Activated T-helper 1 cell treated with anti-CD3 and anti-CD28 coated beads, Interleukin-12 subunit alpha, Interleukin-12 subunit beta, Interleukin-2, Interleukin-4 antibody, amounts not matched to agents 30 ng/mL and 10 ng/mL and 1 ng/mL, durations not matched to agents 14 hours and 24 hours and 36 hours (primary cell): ENCODE results near the gene ERGIC1. TPM values are rescaled to one million over a fixed set of nuclear protein-coding genes. Genes with fewer than 3 reads are reported as not detected.
"Not testable (repeated sequence)": the region's sequence is repeated elsewhere in the genome, so short reads cannot be mapped to it uniquely, and the experiment has no call there.

ENCODE experiments used
- DNase-seq: peaks from one replicate; pipeline ENCODE4 v3.0.0; 2021; ENCODE audit warnings: low spot score
- H3K27ac Mint-ChIP-seq: one replicate; pipeline ENCODE4 v1.8.0; 2021; ENCODE audit warnings: mild to moderate bottlenecking, mixed read lengths
- H3K27me3 Mint-ChIP-seq: one replicate; pipeline ENCODE4 v1.8.0; 2022; ENCODE audit warnings: mild to moderate bottlenecking, moderate library complexity, mixed read lengths; ENCODE audit not compliant: insufficient read depth
- H3K36me3 Mint-ChIP-seq: one replicate; pipeline ENCODE4 v1.8.0; 2021; ENCODE audit warnings: low read depth, mixed read lengths
- H3K4me1 Mint-ChIP-seq: one replicate; pipeline ENCODE4 v1.8.0; 2021; ENCODE audit warnings: low read depth, mixed read lengths
- H3K4me3 Mint-ChIP-seq: one replicate; pipeline ENCODE4 v1.8.0; 2021; ENCODE audit warnings: mild to moderate bottlenecking, moderate library complexity, mixed read lengths
- H3K9me3 Mint-ChIP-seq: one replicate; pipeline ENCODE4 v1.8.0; 2021; ENCODE audit warnings: mixed read lengths
- intact Hi-C: fragments of 100-400 bp; cut with micrococcal nuclease; formaldehyde crosslinking; loops from one replicate; pipeline ENCODE4 v1.15.1; 2024
- total RNA-seq: library from RNA; stranded (reverse); gene quantifications from 2 replicates; pipeline ENCODE4 v1.2.3, GENCODE V29; 2022

Gene ERGIC1
- total RNA-seq, 1 donor from 2014 or later: 47.4 TPM

GRCh38 chr5:172859966-172860365 is 25.9 kb downstream of the ERGIC1 start:
- Mint-ChIP-seq H3K4me3 (no peak overlapping the region), H3K36me3 (peaks cover 2% of the 10 kb centered on the region), H3K4me1 (peaks cover 6% of the 10 kb centered on the region), H3K27me3 (no peaks in the 10 kb centered on the region), H3K27ac (no peak overlapping the region), H3K9me3 (no peaks in the 10 kb centered on the region)
- intact Hi-C loops: no loop called here
- DNase-seq: no peak

DNA sequence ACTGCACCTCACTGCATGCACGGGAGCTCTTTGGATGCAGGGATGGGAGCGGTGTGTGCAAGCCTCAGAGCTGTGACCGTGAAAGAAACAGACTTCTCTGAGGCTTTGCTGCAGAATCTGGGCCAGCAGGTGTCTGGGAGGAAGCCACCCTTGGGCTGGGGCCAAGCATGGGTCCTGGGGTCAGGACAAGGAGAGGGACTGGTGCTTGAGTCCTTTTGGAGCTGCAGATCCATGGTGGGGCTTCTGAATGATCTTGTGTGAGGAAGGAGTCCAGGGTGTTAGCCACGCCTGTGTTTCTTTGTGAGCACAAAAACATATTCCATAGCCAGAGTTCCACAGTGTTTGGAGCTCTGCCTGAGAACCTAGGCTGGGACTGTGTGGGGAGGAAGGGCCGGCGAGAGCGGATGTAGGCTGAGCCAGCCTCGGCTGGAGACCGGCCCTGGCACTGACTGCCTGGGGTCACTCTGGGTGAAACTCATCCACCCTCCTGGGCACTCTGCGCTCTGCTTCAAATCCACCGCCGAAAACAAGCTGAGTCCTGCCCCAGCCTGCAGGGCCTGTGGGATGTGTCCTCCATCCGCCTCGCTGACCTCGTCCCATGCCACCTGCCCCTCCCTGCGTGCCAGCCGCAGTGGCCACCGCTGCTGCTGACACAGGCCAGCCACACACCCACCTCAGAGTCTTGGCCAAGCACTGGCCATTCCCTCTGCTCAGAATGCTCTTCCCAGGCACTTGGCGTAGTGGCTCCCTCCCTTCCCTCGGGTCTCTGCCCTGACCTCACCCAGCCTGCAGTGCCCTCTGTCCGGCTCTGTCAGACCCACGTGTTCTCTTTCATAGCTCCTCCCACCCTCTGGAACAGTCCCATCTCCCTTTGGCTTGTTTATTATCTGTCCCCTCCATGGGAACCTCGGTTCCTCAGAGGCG is 26.7 kb downstream of the ERGIC1 start:
- H3K4me1 Mint-ChIP-seq: peaks cover 6% of the 10 kb centered on the region
- no peak overlapping the region for H3K27ac Mint-ChIP-seq
- DNase-seq: no peak
- H3K27me3 Mint-ChIP-seq: no peaks in the 10 kb centered on the region
- intact Hi-C loops: no loop called here
- peaks cover 2% of the 10 kb centered on the region for H3K36me3 Mint-ChIP-seq
- no peak overlapping the region for H3K4me3 Mint-ChIP-seq
- H3K9me3 Mint-ChIP-seq: no peaks in the 10 kb centered on the region

- intact Hi-C loops: no loop called here
- Mint-ChIP-seq H3K9me3 (no peaks in the 10 kb centered on the region), H3K27ac (no peak overlapping the region), H3K4me1 (peaks cover 6% of the 10 kb centered on the region), H3K36me3 (no peaks in the 10 kb centered on the region), H3K4me3 (no peak overlapping the region), H3K27me3 (no peaks in the 10 kb centered on the region)
- no peak for DNase-seq
These were observed 27.4 kb downstream of the ERGIC1 start for GRCh38 chr5:172861461-172861860.

- Mint-ChIP-seq H3K27ac (no peak overlapping the region), H3K4me3 (no peak overlapping the region), H3K27me3 (no peaks in the 10 kb centered on the region), H3K36me3 (no peaks in the 10 kb centered on the region), H3K4me1 (peaks cover 6% of the 10 kb centered on the region), H3K9me3 (no peaks in the 10 kb centered on the region)
- no peak for DNase-seq
- intact Hi-C loops: no loop called here
These were observed 28.2 kb downstream of the ERGIC1 start for GRCh38 chr5:172862165-172862801.

GRCh38 chr5:172864171-172864570 is 30.1 kb downstream of the ERGIC1 start:
- H3K4me3 Mint-ChIP-seq, H3K9me3 Mint-ChIP-seq, intact Hi-C loops, H3K27ac Mint-ChIP-seq, H3K27me3 Mint-ChIP-seq, H3K36me3 Mint-ChIP-seq, DNase-seq: not testable (repeated sequence)
- peaks cover 14% of the 10 kb centered on the region for H3K4me1 Mint-ChIP-seq

GRCh38 chr5:172864747-172865146 is 30.7 kb downstream of the ERGIC1 start:
- DNase-seq: no peak
- Mint-ChIP-seq H3K4me1 (peaks cover 14% of the 10 kb centered on the region), H3K4me3 (no peak overlapping the region), H3K9me3 (no peaks in the 10 kb centered on the region), H3K27me3 (no peaks in the 10 kb centered on the region), H3K27ac (no peak overlapping the region), H3K36me3 (no peaks in the 10 kb centered on the region)
- intact Hi-C loops: no loop called here

GRCh38 chr5:172866378-172866777 is 32.3 kb downstream of the ERGIC1 start:
- intact Hi-C loops: no loop called here
- H3K27ac Mint-ChIP-seq: no peak overlapping the region
- no peaks in the 10 kb centered on the region for H3K27me3 Mint-ChIP-seq
- no peaks in the 10 kb centered on the region for H3K36me3 Mint-ChIP-seq
- DNase-seq: no peak
- no peak overlapping the region for H3K4me3 Mint-ChIP-seq
- peaks cover 12% of the 10 kb centered on the region for H3K4me1 Mint-ChIP-seq
- H3K9me3 Mint-ChIP-seq: no peaks in the 10 kb centered on the region

DNA sequence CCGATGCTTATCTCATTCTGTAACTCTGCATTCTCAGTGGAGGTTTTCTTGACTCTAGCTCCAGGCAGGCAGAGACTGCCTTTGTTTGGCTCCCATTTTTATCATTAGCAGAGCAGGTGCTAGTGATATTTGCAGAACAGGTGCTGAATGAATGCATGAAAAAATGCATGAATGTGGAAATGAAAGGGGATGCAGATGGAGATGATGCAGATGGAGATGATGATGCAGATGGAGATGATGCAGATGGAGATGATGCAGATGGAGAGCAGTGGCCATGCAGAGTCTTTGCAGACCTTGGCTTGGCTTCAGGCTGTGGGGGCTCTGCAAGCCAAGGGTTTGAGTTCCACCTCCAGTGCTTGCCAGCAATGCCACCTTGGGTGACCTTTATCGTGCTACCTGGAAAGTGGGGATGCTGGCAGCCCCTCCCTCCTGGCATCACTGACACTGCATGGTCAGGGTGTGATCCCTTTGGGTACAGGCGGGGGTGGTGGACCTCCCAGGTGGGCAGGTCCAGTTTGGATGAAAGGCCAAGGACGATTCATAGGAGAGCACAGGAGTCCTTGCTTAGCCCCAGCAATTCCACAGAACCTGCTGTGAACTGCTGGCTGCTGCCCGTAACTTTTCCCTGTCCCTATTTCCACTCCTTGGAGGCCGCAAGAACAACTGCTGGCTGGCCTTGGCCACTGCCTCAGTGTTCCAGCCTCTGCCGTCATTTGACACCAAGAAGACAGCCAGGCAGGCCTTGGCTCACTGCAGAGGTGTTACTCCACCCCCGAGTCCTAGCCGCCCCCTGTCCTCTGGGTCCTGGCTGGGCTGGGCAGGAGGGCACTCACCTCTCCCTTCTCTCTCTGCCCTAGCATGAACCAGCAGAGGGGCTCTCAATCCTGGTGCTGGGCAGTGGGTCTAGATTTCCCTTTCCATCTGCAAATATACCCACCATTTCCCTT is 33.0 kb downstream of the ERGIC1 start:
- H3K4me3 Mint-ChIP-seq: no peak overlapping the region
- DNase-seq: no peak
- H3K27me3 Mint-ChIP-seq: no peaks in the 10 kb centered on the region
- peaks cover 9% of the 10 kb centered on the region for H3K4me1 Mint-ChIP-seq
- H3K36me3 Mint-ChIP-seq: no peaks in the 10 kb centered on the region
- intact Hi-C loops: no loop called here
- no peak overlapping the region for H3K27ac Mint-ChIP-seq
- H3K9me3 Mint-ChIP-seq: no peaks in the 10 kb centered on the region

DNA sequence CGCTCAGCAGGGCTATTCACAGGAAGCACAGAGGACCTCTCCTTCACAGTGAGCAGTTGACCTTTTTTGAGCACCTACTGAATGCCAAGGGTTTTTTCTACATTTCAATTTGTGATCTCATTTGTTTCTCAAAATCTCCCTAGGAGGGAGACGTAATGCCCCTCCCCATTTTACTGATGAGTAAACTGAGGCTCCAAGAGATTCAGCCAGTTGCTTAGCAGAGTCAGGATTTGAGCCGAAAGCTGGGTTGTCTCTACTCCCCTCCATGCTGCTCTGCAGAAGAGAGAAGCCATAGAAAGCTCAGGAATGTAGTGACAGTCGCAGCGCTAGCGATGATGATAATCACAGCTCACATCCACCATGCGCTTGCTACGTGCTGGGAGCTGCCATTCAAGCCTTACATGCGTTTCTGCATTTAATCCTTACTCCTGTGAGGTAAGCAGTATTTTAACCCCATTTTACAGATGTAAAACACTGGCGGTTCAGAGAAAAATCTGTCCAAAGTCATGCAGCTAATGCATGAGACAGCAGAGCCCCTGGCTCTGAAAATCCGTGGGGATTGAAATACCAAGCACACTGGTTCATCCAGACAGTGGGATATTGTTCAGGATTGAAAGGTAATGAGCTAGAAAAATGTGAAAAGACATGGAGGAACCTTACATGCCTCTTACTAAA is 33.8 kb downstream of the ERGIC1 start:
- no peaks in the 10 kb centered on the region for H3K9me3 Mint-ChIP-seq
- no peak overlapping the region for H3K27ac Mint-ChIP-seq
- intact Hi-C loops: no loop called here
- peaks cover 9% of the 10 kb centered on the region for H3K4me1 Mint-ChIP-seq
- H3K27me3 Mint-ChIP-seq: no peaks in the 10 kb centered on the region
- no peak overlapping the region for H3K4me3 Mint-ChIP-seq
- DNase-seq: no peak
- H3K36me3 Mint-ChIP-seq: no peaks in the 10 kb centered on the region

GRCh38 chr5:172868436-172868923 is 34.4 kb downstream of the ERGIC1 start:
- H3K27ac Mint-ChIP-seq: no peak overlapping the region
- H3K36me3 Mint-ChIP-seq: no peaks in the 10 kb centered on the region

DNA sequence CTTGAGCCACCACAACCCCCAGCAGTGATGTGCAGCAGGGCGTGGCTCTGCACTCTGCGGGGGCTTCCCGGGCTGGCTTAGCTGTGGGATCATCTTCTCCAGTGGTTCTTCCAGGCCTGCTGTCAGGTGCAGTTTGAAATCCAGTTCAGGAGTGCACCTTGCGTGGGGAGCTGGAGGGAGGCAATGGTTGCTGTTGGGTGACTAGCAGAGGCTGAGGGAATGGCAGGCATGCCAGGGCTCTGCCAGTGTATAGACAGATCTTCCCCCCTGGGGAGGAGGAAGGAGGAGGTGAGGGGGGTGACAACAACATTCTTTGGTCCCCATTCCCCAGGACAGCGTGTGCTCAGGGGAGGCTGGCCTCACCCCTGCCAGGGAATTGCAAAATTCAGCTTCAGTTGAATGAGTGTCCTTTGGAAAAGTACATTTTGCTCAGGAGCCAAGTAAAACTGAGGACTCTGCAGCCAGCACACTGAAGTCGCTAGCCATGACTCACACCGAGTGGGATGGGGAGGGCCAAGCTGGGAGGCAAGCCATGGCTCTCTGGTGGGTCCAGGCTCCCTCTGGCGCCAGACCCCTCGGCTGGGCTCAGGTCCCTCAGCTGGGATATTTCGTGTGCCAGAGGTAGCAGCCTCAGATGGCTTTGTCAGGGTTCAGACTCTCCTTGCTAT is 35.0 kb downstream of the ERGIC1 start:
- peaks cover 9% of the 10 kb centered on the region for H3K4me1 Mint-ChIP-seq
- H3K9me3 Mint-ChIP-seq: no peaks in the 10 kb centered on the region
- no peak for DNase-seq
- no peaks in the 10 kb centered on the region for H3K27me3 Mint-ChIP-seq
- no peaks in the 10 kb centered on the region for H3K36me3 Mint-ChIP-seq
- no peak overlapping the region for H3K4me3 Mint-ChIP-seq
- no peak overlapping the region for H3K27ac Mint-ChIP-seq
- intact Hi-C loops: no loop called here

More at GRCh38 chr5:172868436-172868923, 34.4 kb downstream of the ERGIC1 start:
- Mint-ChIP-seq H3K27me3 (no peaks in the 10 kb centered on the region), H3K4me3 (no peak overlapping the region), H3K4me1 (peaks cover 9% of the 10 kb centered on the region), H3K9me3 (no peaks in the 10 kb centered on the region)
- no peak for DNase-seq
- intact Hi-C loops: no loop called here

DNA sequence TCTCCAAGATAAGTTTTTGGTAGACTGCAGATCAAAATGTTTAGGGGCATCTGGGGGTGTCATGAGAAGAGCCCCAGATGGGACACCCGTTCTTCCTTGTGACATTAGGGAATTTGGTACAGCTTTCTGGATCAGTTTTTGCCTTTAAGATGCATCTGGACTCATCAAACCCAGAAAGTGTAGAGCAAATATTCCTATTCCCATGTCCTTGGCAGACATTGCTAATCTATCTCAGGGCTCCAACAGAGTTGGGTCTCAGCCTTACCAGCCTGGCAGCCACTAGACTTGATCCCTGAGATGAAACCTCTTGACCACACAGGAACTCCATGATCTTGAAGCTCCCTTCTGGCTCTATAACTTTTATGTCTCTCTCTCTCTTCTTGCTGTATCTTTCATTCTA is 35.6 kb downstream of the ERGIC1 start:
- Mint-ChIP-seq H3K36me3 (no peaks in the 10 kb centered on the region), H3K4me3 (no peak overlapping the region), H3K9me3 (no peaks in the 10 kb centered on the region), H3K4me1 (peaks cover 9% of the 10 kb centered on the region), H3K27me3 (no peaks in the 10 kb centered on the region), H3K27ac (no peak overlapping the region)
- intact Hi-C loops: no loop called here
- DNase-seq: no peak
